MV-4-11 (cell line): ENCODE results near the gene KCNN4.
"Not testable (repeated sequence)": the region's sequence is repeated elsewhere in the genome, so short reads cannot be mapped to it uniquely, and the experiment has no call there.

Experiments used
- DNase-seq: peaks from one replicate; lab custom pipeline; 2025; lab: John Stamatoyannopoulos, UW

Gene KCNN4

DNA sequence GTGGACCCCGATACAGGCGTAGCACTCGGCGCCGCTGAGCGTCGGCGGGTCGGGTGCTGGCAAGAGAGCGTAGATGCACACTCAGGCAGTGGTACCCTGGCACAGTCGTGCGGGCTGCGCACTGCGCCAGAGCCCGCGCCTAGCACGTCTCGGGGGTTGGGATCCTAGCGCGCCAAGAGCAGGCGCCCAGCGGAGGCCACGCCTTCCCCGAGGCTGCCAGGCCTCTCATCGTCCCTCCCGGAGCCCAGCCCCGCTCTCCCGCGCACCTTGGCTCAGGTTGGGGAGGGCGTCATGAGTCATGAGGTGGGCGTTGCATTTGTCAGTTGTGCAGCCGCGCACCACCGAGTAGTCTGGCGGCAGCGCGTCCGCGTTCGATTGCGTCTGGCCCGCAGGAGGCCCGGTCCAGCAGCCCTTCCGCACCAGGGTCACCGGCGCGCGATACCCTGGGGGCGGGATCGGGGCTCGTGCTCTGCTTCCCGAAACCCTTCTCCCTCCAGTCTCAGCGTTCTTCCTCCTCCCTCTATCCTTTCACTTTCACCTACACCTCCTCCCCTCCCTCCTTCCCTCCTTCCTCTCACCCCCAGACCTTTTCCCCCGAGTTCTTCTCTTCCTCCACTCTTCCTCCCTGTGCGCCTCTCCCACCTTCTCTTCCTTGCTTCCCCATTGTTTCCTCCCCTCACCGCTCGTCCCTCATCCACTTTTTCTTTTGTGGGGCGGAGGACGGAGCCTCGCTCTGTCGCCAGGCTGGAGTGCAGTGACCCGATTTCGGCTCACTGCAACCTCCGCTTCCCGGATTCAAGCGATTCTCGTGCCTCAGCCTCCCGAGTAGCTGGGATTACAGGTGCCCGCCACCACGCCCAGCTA is 18.0 kb upstream of the KCNN4 start:
- DNase-seq, result no peak

DNA sequence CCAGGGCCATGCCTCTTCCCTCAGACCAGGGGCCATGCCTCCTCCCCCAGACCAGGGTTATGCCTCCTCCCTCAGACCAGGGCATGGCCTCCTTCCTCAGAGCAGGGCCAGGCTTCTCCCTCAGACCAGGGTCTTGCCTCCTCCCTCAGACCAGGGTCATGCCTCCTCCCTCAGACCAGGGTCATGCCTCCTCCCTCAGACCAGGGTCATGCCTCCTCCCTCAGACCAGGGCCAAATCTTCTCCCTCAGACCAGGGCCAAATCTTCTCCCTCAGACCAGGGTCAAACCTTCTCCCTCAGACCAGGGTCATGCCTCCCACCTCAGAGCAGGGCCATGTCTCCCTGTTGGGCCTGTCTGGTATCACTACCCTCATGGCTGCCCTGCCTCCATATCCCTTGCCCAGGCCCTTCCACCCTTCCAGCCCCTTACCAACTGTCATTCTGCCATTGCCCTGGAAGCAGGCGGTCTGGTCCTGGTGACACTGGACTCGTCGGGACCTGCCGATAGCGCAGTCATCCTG is 17.3 kb upstream of the KCNN4 start:
- no peak for DNase-seq

DNA sequence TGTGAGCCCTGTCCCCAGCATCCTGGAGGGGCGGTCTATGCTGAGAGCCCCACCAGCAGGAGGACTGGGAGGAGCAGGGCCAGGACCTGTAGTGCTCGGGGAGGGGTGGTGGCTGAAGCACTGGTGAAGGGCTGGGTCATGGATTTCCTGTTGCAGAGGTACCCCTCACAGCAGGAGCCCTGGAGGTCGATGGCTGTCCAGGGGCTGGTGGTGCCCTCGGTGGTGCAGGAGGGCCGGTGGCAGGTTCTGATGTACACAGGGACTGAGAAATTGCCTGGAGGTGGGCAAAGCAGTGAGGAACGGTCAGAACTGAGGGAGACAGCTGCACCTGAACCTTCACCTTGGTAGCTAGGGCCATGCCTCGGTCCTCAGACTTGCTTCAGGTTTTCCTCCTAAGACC is 16.8 kb upstream of the KCNN4 start:
- DNase-seq, result no peak

DNA sequence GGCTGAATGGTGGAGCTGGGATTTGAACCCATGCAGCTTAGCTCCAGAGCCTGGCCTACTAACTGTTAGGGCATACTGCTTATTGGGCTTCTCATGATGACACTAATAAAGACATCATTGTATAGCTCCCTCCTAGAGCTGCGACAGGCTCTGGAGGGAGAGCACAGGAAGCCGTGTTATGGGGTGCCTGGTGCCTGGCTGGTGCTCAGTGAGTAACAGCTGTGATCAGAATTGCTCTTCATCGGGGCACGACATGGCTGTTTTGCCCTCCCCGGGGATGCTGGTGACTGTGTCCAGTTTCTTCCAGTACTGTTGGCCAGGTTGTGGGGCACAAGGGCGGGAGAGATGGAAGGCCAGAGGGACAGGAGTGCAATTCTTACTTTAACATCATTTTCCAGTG is 16.3 kb upstream of the KCNN4 start:
- DNase-seq, result no peak

DNA sequence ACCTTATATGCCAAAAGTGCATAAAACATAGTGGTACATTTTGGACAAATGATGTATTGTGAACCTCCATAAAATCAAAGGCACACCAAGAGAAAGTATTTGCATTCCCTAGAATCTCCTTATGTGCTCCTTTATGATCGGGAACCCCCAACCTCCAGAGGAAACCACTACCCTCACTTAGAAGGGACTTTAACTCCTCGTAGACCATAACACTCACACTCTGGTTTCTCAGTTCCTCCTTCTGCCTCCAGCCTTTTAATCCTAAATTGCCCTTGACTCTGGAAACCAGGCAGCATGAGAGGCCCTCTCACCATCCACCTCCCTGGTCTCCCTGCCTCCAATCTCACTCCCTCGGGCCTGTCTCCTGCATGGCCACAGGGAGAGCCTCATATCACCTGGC is 9.8 kb upstream of the KCNN4 start:
- peak; percentile 90 for DNase-seq

DNA sequence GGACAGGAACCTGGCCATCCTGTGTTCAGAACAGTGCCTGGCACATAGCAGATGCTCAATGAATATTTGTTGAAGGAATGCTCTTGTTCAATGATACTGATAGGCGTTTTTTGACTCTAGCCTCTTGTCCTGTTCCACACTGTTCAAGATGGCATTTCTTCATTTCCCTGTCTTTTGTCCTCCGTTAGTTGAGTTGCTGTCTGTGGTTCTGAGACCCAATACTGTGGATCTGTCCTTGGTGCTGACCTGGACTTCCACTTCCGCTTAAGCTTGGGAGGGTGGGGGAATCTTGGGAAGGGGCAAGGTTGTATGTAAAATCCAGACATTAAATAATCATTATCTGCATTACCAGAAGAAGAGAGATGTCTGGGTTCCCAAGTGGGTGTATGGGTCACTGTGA is 8.3 kb upstream of the KCNN4 start:
- peak; percentile 75 for DNase-seq

DNA sequence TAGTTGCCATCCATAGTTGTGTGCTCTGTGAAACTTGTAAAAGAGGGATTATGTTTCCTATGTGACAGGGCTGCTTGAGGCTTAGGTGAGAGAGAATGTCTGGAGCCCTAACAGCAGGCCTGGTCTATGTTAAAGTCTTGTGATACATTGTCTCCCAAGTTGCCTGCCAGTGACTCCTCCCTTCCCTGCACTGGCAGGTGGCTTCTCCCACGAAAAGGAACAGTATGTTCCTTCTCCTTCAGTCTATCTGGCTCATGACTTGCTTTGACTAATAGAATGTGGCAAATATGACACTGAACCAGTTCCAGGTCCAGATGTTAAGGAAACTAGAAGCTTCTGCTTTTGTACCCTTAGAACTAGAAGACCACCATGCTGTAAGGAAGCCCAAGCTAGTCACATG is 5.9 kb upstream of the KCNN4 start:
- DNase-seq, result no peak

DNA sequence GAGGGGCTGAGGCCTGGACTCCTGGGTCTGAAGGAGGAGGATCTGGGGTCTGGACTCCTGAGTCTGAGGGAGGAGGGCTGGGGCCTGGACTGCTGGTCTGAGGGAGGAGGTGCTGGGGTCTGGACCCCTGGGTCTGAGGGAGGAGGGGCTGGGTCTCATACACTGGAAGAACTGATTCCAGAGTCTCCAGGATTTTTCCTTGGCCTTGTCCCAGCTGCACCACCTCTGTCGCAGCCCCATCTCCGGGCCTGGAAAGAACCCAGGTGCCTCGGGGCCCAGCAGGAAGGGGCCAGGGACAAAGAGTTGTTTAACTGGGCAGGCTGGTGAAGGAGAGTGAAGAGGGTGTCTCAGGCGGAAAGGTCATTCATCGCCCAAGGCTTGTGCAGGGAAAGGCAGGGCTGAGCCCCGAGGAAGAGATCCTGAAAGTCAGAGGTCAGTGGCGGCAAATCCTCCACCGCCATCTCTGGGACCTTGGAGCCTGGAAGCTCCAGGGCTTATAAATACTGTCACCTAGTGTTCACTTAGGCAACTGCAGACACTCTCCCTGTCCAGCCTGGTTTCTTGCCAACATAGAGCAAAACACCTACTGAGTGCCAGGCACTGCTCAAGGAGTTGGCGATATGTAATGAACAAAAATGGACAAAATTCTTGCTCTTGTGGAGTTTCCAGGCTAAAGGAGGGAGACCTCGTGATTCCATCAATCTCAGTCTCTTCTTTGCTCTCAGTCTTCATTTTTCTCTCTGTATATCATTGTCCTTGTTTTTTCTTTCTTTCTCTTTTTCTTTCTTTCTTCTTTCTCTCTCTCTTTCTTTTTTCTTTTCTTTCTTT is 4.4 kb upstream of the KCNN4 start:
- peak; percentile 86 for DNase-seq

DNA sequence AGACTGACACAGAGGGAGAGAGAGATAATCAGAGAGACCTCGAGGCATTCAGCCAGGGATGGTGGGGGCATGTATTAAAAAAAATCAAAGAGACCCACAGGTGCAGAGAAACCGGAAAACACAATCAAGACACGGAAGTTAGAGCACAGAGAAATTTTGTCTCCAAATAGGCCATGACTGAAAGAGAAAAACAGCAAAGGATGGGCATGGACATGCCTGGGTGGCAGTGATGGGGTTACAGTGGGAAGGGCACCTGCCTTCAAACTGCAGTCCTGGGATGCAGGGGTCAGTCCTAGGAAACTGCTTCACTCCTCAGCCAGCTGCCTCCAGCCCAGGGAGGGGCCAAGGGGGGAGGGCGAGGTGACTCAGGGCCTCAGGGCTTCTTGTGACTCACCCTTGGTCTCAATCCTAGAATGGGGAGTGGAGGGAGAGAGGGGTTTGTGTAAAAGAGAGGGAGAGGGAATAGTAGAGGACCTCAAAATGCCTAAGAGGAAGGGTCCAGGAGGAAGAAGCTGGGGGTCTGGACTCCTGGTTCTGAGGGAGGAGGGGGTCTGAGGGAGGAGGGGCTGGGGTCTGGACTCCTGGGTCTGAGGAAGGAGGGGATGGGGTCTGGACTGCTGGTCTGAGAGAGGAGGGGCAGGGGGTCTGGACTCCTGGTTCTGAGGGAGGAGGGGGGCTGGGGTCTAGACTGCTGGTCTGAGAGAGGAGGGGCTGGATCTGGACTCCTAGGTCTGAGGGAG is 3.6 kb upstream of the KCNN4 start:
- DNase-seq, result peak; percentile 65

DNA sequence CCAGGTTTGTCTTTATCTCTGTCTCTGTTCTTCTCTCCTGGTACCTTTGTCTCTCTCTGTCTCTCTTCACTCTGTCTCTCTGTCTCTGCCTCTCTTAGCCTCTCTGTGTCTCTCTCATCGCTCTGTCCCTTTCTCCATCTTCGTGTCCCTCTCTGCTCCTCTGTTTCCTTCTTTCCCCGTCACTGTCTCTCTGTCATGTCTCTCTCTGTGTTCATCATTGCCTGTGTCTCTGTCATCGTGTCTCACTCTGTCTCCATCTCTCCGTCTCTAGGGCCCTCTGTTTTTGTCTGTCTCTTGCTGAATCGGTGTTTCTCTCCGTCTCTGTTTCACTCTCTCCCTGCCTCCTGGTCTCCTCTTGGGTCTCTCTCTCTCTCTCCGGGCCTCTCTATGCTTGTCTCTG is 2.9 kb upstream of the KCNN4 start:
- no peak for DNase-seq

DNA sequence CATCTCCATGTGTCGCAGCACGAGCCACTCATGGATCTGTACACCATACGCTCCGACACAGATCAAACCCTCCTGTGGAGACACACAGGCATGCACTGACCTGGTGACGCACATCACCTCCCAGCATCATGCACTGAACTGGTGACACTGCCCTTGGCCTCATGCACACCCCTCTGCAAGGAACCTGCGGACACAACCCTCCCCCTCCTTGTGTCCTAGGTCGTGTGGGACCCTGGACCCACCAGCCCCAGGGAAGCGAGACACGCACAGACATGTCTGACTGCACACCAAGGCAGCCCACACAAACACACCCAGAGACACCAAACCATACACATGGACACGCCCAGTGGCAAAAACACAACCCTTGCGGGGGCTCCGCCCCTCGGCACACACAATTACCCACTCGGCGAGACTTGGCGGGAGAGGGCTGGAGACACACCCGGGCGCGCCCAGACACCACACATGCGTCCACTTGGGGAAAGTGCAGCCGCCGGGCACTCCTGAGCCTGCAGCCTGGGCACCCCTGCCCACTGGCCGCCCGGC is 2.0 kb upstream of the KCNN4 start:
- DNase-seq, result peak; percentile 28

DNA sequence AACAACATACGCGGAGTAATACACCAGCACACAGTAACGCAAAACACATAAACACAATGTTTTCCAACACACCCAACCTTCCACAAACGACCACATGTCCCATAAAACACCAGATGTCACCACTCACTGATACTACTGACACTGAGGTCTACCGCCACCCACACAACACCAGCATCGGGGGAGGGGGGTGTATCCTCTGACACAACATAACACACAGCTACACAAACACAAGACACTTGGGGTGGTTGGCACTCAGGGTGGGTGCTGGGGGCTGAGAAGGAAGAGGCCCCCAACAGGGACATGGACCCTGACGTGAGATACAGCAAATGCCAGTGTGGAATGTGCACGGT is 1.5 kb upstream of the KCNN4 start:
- peak; percentile 28 for DNase-seq

DNA sequence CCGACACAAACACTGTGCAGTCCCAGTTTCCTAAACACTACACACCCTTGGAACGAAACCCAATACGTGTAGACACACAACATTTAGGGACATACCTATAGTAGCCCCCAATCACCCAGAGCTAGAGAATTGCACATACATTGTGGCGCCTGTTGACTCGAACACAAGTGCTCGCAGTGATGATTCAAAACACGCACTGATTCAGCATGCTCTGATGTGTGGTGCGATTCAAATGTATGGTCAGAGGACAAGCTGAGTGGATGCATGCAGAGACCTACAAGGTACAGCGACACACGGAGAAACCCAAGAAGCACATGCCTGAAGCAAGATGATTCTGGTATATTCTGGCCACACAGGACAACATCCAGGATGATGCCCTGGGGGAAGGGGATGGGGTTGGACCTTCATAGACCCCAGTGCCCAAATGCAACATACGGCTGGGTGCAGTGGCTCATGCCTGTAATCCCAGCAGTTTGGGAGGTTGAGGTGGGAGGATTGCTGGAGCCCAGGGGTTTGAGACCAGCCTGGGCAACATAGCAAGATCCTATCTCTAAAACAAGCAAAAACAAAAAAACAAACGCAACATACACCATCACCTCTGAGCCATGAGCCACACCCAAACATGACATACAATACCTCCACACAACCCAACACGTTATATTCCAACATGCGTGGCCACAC is 997 bp upstream of the KCNN4 start:
- no peak for DNase-seq

DNA sequence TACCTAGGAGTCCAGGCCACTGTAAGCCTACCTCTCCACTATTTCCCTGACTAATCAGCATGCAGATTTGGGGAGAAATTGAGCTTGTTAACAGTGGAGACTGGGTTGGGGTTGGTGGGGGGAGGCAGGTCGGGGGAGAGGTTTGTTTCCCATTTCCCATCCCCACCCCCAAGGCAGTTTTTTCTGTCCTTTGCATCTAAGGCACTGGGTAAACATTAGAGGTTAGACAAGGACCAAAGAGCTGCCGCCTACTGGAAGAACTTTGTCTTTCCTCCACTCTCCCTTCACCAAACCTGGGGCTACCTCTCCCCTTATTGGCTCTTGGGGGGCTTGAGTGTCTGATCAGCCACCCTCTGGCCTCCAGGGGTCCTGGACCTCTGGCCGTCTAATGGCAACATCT is 953 bp downstream of the KCNN4 start:
- peak; percentile 80 for DNase-seq

DNA sequence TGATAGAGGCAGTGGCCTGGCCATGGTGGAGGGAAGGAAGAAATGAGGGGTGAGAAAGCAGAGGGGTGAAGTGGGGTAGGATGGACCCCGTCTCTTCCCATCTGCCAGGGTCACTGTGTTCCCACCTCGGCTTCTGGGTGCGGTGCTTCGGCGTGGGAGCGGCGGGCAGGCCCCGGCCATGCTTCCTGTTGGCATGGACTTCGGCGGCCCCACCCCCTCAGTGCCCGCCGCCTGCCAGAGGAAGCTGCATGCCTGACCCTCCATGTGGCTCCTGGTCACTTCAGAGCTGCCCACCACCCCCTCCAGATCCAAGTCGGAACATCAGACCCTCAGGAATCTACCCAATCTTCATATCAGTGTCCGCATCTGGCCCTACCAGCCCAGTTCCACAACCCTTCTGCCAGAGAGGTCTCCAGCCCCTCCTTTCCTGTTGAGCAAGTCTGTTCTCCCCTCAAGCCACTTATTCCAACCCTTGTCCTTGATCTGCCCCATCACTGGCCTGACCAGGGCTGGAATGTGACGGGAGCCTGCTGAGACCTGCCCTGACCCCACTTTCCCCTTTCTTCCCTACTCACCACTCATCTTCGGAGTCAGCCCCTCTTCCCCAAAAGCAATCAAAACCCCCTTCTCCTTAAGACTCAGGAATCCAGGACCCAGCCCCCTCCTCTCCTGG is 1.5 kb downstream of the KCNN4 start:
- DNase-seq, result no peak

DNA sequence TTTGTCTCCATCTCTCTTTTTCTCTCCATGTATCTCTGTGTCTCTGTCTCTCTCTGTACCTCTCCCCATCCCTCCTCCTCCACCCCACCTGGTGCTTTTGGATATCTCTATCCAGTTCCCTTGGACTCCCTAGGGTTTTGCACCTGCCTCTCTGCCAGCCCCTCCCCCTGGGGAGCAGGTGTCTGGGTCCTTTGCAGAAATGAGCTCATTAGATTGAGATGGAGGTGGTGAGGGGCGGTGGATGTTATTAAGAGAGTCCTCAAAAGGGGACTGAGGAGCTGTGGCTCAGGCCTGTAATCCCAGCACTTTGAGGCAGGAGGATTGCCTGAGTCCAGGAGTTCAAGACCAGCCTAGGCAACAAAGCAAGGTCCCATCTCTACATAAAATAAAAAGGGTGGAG is 2.1 kb downstream of the KCNN4 start:
- no peak for DNase-seq

DNA sequence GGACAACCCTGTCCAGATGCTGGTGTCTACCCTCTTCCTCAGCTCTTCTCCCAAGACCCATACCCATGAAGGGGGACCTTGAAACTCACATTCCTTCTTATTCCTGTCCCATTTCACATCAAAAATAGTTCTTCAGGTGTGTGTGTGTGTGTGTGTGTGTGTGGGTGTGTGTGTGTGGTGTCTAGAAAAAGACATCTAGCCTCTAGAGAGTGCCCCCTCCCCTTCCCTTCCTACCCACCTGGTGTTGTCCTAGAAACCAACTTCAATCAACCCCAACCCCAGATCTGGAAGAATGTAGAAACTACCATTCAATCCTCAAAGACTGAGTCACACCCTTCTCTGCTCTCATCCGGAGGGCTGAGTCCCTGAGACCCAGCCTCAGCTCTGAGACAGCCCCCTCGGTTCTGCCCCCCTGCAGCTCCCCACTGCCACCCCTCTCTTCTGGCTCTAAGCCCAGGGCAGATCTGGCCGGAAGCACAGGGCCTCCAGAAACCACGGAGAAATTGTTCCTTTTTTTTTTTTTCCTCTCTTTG is 3.5 kb downstream of the KCNN4 start:
- peak; percentile 96 for DNase-seq

DNA sequence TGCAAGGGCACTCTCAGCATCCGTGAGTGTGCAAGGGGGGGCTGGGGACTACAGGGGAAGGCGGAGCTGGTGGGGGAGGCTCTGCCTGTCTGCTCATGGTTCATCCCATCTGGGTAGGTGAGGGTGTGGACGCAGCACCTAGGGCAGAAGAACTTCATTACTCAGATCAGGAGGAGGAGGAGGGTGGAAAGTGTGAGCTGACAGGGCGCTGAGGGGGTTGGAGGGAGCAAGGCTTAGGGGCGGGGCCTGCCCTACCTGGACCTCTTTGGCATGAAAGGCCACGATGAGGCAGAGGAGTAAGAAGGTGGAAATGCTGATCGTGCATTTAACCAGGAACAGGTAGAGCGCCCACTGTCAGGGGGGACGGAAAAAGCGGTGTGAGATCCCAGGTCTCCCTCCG is 4.5 kb downstream of the KCNN4 start:
- DNase-seq, result no peak

DNA sequence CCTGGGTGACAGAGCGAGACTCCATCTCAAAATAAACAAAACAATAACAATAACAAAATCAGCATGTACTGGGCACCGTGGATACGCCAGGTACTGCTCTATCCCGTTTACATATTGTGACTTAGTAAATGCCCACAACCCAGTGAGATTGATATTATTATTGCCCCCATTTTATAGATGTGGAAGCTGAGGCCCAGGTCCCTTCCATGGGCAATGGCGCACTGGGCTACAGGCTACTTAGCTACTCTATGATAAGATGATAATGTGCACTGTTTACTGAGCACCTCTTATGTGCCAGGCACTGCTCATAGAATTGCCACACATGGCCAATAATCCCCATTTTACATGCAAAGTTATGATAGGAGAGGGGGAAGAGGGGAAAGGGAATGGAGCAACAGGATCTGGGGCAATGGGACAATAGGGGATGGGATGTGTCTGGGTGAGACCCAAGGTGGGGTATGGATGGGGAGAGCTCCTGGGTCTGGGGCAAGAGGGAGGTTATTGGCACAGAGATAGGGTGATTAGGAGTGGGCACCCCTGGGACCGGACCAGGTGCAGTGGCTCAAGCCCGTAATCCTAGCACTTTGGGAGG is 5.4 kb downstream of the KCNN4 start:
- DNase-seq, result no peak

DNA sequence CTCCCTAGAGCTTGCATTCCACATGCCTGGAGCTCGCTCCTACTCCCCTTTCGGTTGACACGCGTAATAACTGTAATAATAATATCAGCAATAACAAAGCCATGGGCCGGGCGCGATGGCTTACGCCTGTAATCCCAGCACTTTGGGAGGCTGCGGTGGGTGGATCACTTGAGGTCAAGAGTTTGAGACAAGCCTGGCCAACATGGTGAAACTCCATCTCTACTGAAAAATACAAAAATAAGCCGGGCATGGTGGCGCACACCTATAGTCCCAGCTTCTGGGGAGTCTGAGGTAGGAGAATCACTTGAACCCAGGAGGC is 5.9 kb downstream of the KCNN4 start:
- DNase-seq, result not testable (repeated sequence)
